ENCODE data around the gene SHISAL2B.

The SHISAL2B gene

GRCh38 chr5:64666078-64666477 lies 24.2 kb upstream of the SHISAL2B start:
- H3K36me3 ChIP-seq (ENCODE audit: control insufficient read depth in 1 of 2, insufficient read depth in 2 of 2, low read length in 2 of 2), result no peaks in the 10 kb centered on the region
- no peak overlapping the region for H3K27ac ChIP-seq (ENCODE audit: low read depth, low read length)
- no peaks in the 10 kb centered on the region for H3K4me1 ChIP-seq (ENCODE audit: control insufficient read depth in 1 of 2, insufficient read depth in 2 of 2, low read length in 2 of 2)
- H3K9me3 ChIP-seq (ENCODE audit: control insufficient read depth in 1 of 2, low read length in 2 of 2), result no peaks in the 10 kb centered on the region
- H3K4me3 ChIP-seq (ENCODE audit: low read depth in 1 of 2, low read length in 2 of 2), result no peak overlapping the region
- H3K27me3 ChIP-seq (ENCODE audit: control insufficient read depth in 1 of 2, insufficient read depth in 2 of 2, low read length in 2 of 2), result peaks cover 0 to 6% of the 10 kb centered on the region in 2 donors
- no peak overlapping the region for H3K9ac ChIP-seq (ENCODE audit: low read depth in 1 of 2, low read length in 2 of 2)

GRCh38 chr5:64667068-64667467 lies 23.2 kb upstream of the SHISAL2B start:
- Histone ChIP-seq H3K9me3 (ENCODE audit: control insufficient read depth in 1 of 2, low read length in 2 of 2) (no peaks in the 10 kb centered on the region), H3K27ac (ENCODE audit: low read depth, low read length) (no peak overlapping the region), H3K4me1 (ENCODE audit: control insufficient read depth in 1 of 2, insufficient read depth in 2 of 2, low read length in 2 of 2) (no peaks in the 10 kb centered on the region), H3K9ac (ENCODE audit: low read depth in 1 of 2, low read length in 2 of 2) (no peak overlapping the region), H3K4me3 (ENCODE audit: low read depth in 1 of 2, low read length in 2 of 2) (no peak overlapping the region), H3K27me3 (ENCODE audit: control insufficient read depth in 1 of 2, insufficient read depth in 2 of 2, low read length in 2 of 2) (peaks cover 0 to 3% of the 10 kb centered on the region in 2 donors), H3K36me3 (ENCODE audit: control insufficient read depth in 1 of 2, insufficient read depth in 2 of 2, low read length in 2 of 2) (no peaks in the 10 kb centered on the region)

GRCh38 chr5:64670277-64670676 lies 20.0 kb upstream of the SHISAL2B start:
- H3K4me1 ChIP-seq (ENCODE audit: control insufficient read depth in 1 of 2, insufficient read depth in 2 of 2, low read length in 2 of 2), result no peaks in the 10 kb centered on the region
- H3K9ac ChIP-seq (ENCODE audit: low read depth in 1 of 2, low read length in 2 of 2), result no peak overlapping the region
- H3K27ac ChIP-seq (ENCODE audit: low read depth, low read length), result no peak overlapping the region
- H3K27me3 ChIP-seq (ENCODE audit: control insufficient read depth in 1 of 2, insufficient read depth in 2 of 2, low read length in 2 of 2), result no peaks in the 10 kb centered on the region
- no peak overlapping the region for H3K4me3 ChIP-seq (ENCODE audit: low read depth in 1 of 2, low read length in 2 of 2)
- H3K36me3 ChIP-seq (ENCODE audit: control insufficient read depth in 1 of 2, insufficient read depth in 2 of 2, low read length in 2 of 2), result no peaks in the 10 kb centered on the region
- H3K9me3 ChIP-seq (ENCODE audit: control insufficient read depth in 1 of 2, low read length in 2 of 2), result no peaks in the 10 kb centered on the region

- Histone ChIP-seq H3K9me3 (ENCODE audit: control insufficient read depth in 1 of 2, low read length in 2 of 2) (no peaks in the 10 kb centered on the region), H3K9ac (ENCODE audit: low read depth in 1 of 2, low read length in 2 of 2) (no peak overlapping the region), H3K4me3 (ENCODE audit: low read depth in 1 of 2, low read length in 2 of 2) (no peak overlapping the region), H3K36me3 (ENCODE audit: control insufficient read depth in 1 of 2, insufficient read depth in 2 of 2, low read length in 2 of 2) (no peaks in the 10 kb centered on the region), H3K27ac (ENCODE audit: low read depth, low read length) (no peak overlapping the region), H3K4me1 (ENCODE audit: control insufficient read depth in 1 of 2, insufficient read depth in 2 of 2, low read length in 2 of 2) (no peaks in the 10 kb centered on the region), H3K27me3 (ENCODE audit: control insufficient read depth in 1 of 2, insufficient read depth in 2 of 2, low read length in 2 of 2) (no peaks in the 10 kb centered on the region)
Measured at GRCh38 chr5:64671678-64672077, 18.6 kb upstream of the SHISAL2B start.

GRCh38 chr5:64678374-64678773 lies 11.9 kb upstream of the SHISAL2B start:
- H3K36me3 ChIP-seq (ENCODE audit: control insufficient read depth in 1 of 2, insufficient read depth in 2 of 2, low read length in 2 of 2), result no peaks in the 10 kb centered on the region
- no peaks in the 10 kb centered on the region for H3K9me3 ChIP-seq (ENCODE audit: control insufficient read depth in 1 of 2, low read length in 2 of 2)
- no peak overlapping the region for H3K9ac ChIP-seq (ENCODE audit: low read depth in 1 of 2, low read length in 2 of 2)
- no peak overlapping the region for H3K27ac ChIP-seq (ENCODE audit: low read depth, low read length)
- H3K27me3 ChIP-seq (ENCODE audit: control insufficient read depth in 1 of 2, insufficient read depth in 2 of 2, low read length in 2 of 2), result no peaks in the 10 kb centered on the region
- H3K4me3 ChIP-seq (ENCODE audit: low read depth in 1 of 2, low read length in 2 of 2), result no peak overlapping the region
- H3K4me1 ChIP-seq (ENCODE audit: control insufficient read depth in 1 of 2, insufficient read depth in 2 of 2, low read length in 2 of 2), result no peaks in the 10 kb centered on the region

- H3K27ac ChIP-seq (ENCODE audit: low read depth, low read length), result no peak overlapping the region
- no peak overlapping the region for H3K4me3 ChIP-seq (ENCODE audit: low read depth in 1 of 2, low read length in 2 of 2)
- H3K4me1 ChIP-seq (ENCODE audit: control insufficient read depth in 1 of 2, insufficient read depth in 2 of 2, low read length in 2 of 2), result no peaks in the 10 kb centered on the region
- H3K36me3 ChIP-seq (ENCODE audit: control insufficient read depth in 1 of 2, insufficient read depth in 2 of 2, low read length in 2 of 2), result no peaks in the 10 kb centered on the region
- no peak overlapping the region for H3K9ac ChIP-seq (ENCODE audit: low read depth in 1 of 2, low read length in 2 of 2)
- no peaks in the 10 kb centered on the region for H3K9me3 ChIP-seq (ENCODE audit: control insufficient read depth in 1 of 2, low read length in 2 of 2)
- no peaks in the 10 kb centered on the region for H3K27me3 ChIP-seq (ENCODE audit: control insufficient read depth in 1 of 2, insufficient read depth in 2 of 2, low read length in 2 of 2)
Measured at GRCh38 chr5:64680289-64680688, 10.0 kb upstream of the SHISAL2B start.

- H3K36me3 ChIP-seq (ENCODE audit: control insufficient read depth in 1 of 2, insufficient read depth in 2 of 2, low read length in 2 of 2), result no peaks in the 10 kb centered on the region
- no peaks in the 10 kb centered on the region for H3K4me1 ChIP-seq (ENCODE audit: control insufficient read depth in 1 of 2, insufficient read depth in 2 of 2, low read length in 2 of 2)
- H3K4me3 ChIP-seq (ENCODE audit: low read depth in 1 of 2, low read length in 2 of 2), result no peak overlapping the region
- H3K9ac ChIP-seq (ENCODE audit: low read depth in 1 of 2, low read length in 2 of 2), result no peak overlapping the region
- H3K27me3 ChIP-seq (ENCODE audit: control insufficient read depth in 1 of 2, insufficient read depth in 2 of 2, low read length in 2 of 2), result no peaks in the 10 kb centered on the region
- no peaks in the 10 kb centered on the region for H3K9me3 ChIP-seq (ENCODE audit: control insufficient read depth in 1 of 2, low read length in 2 of 2)
- no peak overlapping the region for H3K27ac ChIP-seq (ENCODE audit: low read depth, low read length)
Measured at GRCh38 chr5:64682608-64683007, 7.7 kb upstream of the SHISAL2B start.

- Histone ChIP-seq H3K36me3 (ENCODE audit: control insufficient read depth in 1 of 2, insufficient read depth in 2 of 2, low read length in 2 of 2) (no peaks in the 10 kb centered on the region), H3K27me3 (ENCODE audit: control insufficient read depth in 1 of 2, insufficient read depth in 2 of 2, low read length in 2 of 2) (peaks cover 16 to 20% of the 10 kb centered on the region in 2 donors), H3K9ac (ENCODE audit: low read depth in 1 of 2, low read length in 2 of 2) (no peak overlapping the region), H3K4me3 (ENCODE audit: low read depth in 1 of 2, low read length in 2 of 2) (no peak overlapping the region), H3K9me3 (ENCODE audit: control insufficient read depth in 1 of 2, low read length in 2 of 2) (no peaks in the 10 kb centered on the region), H3K4me1 (ENCODE audit: control insufficient read depth in 1 of 2, insufficient read depth in 2 of 2, low read length in 2 of 2) (no peaks in the 10 kb centered on the region), H3K27ac (ENCODE audit: low read depth, low read length) (no peak overlapping the region)
Measured at GRCh38 chr5:64685866-64686265, 4.4 kb upstream of the SHISAL2B start.

GRCh38 chr5:64688391-64688790 lies 1.9 kb upstream of the SHISAL2B start:
- Histone ChIP-seq H3K4me3 (ENCODE audit: low read depth in 1 of 2, low read length in 2 of 2) (no peak overlapping the region), H3K9ac (ENCODE audit: low read depth in 1 of 2, low read length in 2 of 2) (no peak overlapping the region), H3K9me3 (ENCODE audit: control insufficient read depth in 1 of 2, low read length in 2 of 2) (no peaks in the 10 kb centered on the region), H3K27ac (ENCODE audit: low read depth, low read length) (no peak overlapping the region), H3K36me3 (ENCODE audit: control insufficient read depth in 1 of 2, insufficient read depth in 2 of 2, low read length in 2 of 2) (no peaks in the 10 kb centered on the region), H3K4me1 (ENCODE audit: control insufficient read depth in 1 of 2, insufficient read depth in 2 of 2, low read length in 2 of 2) (no peaks in the 10 kb centered on the region), H3K27me3 (ENCODE audit: control insufficient read depth in 1 of 2, insufficient read depth in 2 of 2, low read length in 2 of 2) (peaks cover 16 to 37% of the 10 kb centered on the region in 2 donors)

GRCh38 chr5:64688965-64689364 lies 1.3 kb upstream of the SHISAL2B start:
- Histone ChIP-seq H3K9me3 (ENCODE audit: control insufficient read depth in 1 of 2, low read length in 2 of 2) (no peaks in the 10 kb centered on the region), H3K4me1 (ENCODE audit: control insufficient read depth in 1 of 2, insufficient read depth in 2 of 2, low read length in 2 of 2) (no peaks in the 10 kb centered on the region), H3K4me3 (ENCODE audit: low read depth in 1 of 2, low read length in 2 of 2) (no peak overlapping the region), H3K9ac (ENCODE audit: low read depth in 1 of 2, low read length in 2 of 2) (no peak overlapping the region), H3K27ac (ENCODE audit: low read depth, low read length) (no peak overlapping the region), H3K27me3 (ENCODE audit: control insufficient read depth in 1 of 2, insufficient read depth in 2 of 2, low read length in 2 of 2) (peaks cover 16 to 37% of the 10 kb centered on the region in 2 donors), H3K36me3 (ENCODE audit: control insufficient read depth in 1 of 2, insufficient read depth in 2 of 2, low read length in 2 of 2) (no peaks in the 10 kb centered on the region)

- H3K9ac ChIP-seq (ENCODE audit: low read depth in 1 of 2, low read length in 2 of 2), result no peak overlapping the region
- peak overlapping the region in 1 of 2 donors; percentile 7 for H3K4me3 ChIP-seq (ENCODE audit: low read depth in 1 of 2, low read length in 2 of 2)
- no peaks in the 10 kb centered on the region for H3K4me1 ChIP-seq (ENCODE audit: control insufficient read depth in 1 of 2, insufficient read depth in 2 of 2, low read length in 2 of 2)
- H3K36me3 ChIP-seq (ENCODE audit: control insufficient read depth in 1 of 2, insufficient read depth in 2 of 2, low read length in 2 of 2), result no peaks in the 10 kb centered on the region
- no peak overlapping the region for H3K27ac ChIP-seq (ENCODE audit: low read depth, low read length)
- H3K9me3 ChIP-seq (ENCODE audit: control insufficient read depth in 1 of 2, low read length in 2 of 2), result no peaks in the 10 kb centered on the region
- H3K27me3 ChIP-seq (ENCODE audit: control insufficient read depth in 1 of 2, insufficient read depth in 2 of 2, low read length in 2 of 2), result peaks cover 16 to 37% of the 10 kb centered on the region in 2 donors
Measured at GRCh38 chr5:64690104-64690416, 243 bp upstream of the SHISAL2B start.
